ENCODE data around the gene RNASET2.

The RNASET2 gene

GRCh38 chr6:166956444-166957086, at the start of gene RNASET2:
RNASET2 (minus strand) TSS chr6:166956550; CDS start chr6:166956182, 368 bp downstream.
- Histone ChIP-seq H3K4me3 (ENCODE audit: low read length) (peak within 1 kb of the TSS; percentile 89), H3K9me3 (ENCODE audit: control insufficient read depth, low read length) (no peaks in the 10 kb centered on the region), H3K4me1 (ENCODE audit: control insufficient read depth, insufficient read depth, low read length) (peaks cover 8% of the 10 kb centered on the region), H3K36me3 (ENCODE audit: control insufficient read depth, insufficient read depth, low read length, severe bottlenecking) (no peaks in the 10 kb centered on the region), H3K9ac (ENCODE audit: low read length) (peak within 1 kb of the TSS; percentile 86), H3K27me3 (replicated peaks; ENCODE audit: control insufficient read depth, insufficient read depth, low read length) (no peaks in the 10 kb centered on the region)
- peak; percentile 98 for DNase-seq (ENCODE audit: low read depth)

- H3K4me3 ChIP-seq (ENCODE audit: low read length) = no peak overlapping the region
- H3K27me3 ChIP-seq (replicated peaks; ENCODE audit: control insufficient read depth, insufficient read depth, low read length) = no peaks in the 10 kb centered on the region
- peaks cover 12% of the 10 kb centered on the region for H3K4me1 ChIP-seq (ENCODE audit: control insufficient read depth, insufficient read depth, low read length)
- DNase-seq (ENCODE audit: low read depth) = no peak
- no peaks in the 10 kb centered on the region for H3K9me3 ChIP-seq (ENCODE audit: control insufficient read depth, low read length)
- peaks cover 19% of the 10 kb centered on the region for H3K36me3 ChIP-seq (ENCODE audit: control insufficient read depth, insufficient read depth, low read length, severe bottlenecking)
- no peak overlapping the region for H3K9ac ChIP-seq (ENCODE audit: low read length)
Observed at GRCh38 chr6:167005350-167006159, 49.2 kb upstream of the RNASET2 start.

- peak overlapping the region; percentile 83 for H3K4me3 ChIP-seq (ENCODE audit: low read length)
- DNase-seq (ENCODE audit: low read depth) = no peak
Observed at GRCh38 chr6:167000759-167001158, 44.4 kb upstream of the RNASET2 start.

GRCh38 chr6:166999884-167000253, 43.5 kb upstream of the RNASET2 start:
- Histone ChIP-seq H3K4me1 (ENCODE audit: control insufficient read depth, insufficient read depth, low read length) (peaks cover 13% of the 10 kb centered on the region), H3K9ac (ENCODE audit: low read length) (peak overlapping the region; percentile 78)

More at GRCh38 chr6:167000759-167001158, 44.4 kb upstream of the RNASET2 start:
- Histone ChIP-seq H3K9ac (ENCODE audit: low read length) (peak overlapping the region; percentile 78), H3K4me1 (ENCODE audit: control insufficient read depth, insufficient read depth, low read length) (peaks cover 18% of the 10 kb centered on the region), H3K27me3 (replicated peaks; ENCODE audit: control insufficient read depth, insufficient read depth, low read length) (no peaks in the 10 kb centered on the region), H3K36me3 (ENCODE audit: control insufficient read depth, insufficient read depth, low read length, severe bottlenecking) (peaks cover 1% of the 10 kb centered on the region), H3K9me3 (ENCODE audit: control insufficient read depth, low read length) (no peaks in the 10 kb centered on the region)

GRCh38 chr6:166999145-166999883, 43.0 kb upstream of the RNASET2 start, which contains the start of gene CEP43:
CEP43 (plus strand) TSS chr6:166999397; CDS start chr6:166999413, 16 bp downstream.
- Histone ChIP-seq H3K4me1 (ENCODE audit: control insufficient read depth, insufficient read depth, low read length) (peaks cover 13% of the 10 kb centered on the region), H3K4me3 (ENCODE audit: low read length) (peak within 1 kb of the TSS; percentile 90), H3K9ac (ENCODE audit: low read length) (peak within 1 kb of the TSS; percentile 78), H3K9me3 (ENCODE audit: control insufficient read depth, low read length) (no peaks in the 10 kb centered on the region), H3K27me3 (replicated peaks; ENCODE audit: control insufficient read depth, insufficient read depth, low read length) (no peaks in the 10 kb centered on the region), H3K36me3 (ENCODE audit: control insufficient read depth, insufficient read depth, low read length, severe bottlenecking) (no peaks in the 10 kb centered on the region)
- DNase-seq (ENCODE audit: low read depth) = peak; percentile 99

More at GRCh38 chr6:166999884-167000253, 43.5 kb upstream of the RNASET2 start:
- no peak for DNase-seq (ENCODE audit: low read depth)
- Histone ChIP-seq H3K9me3 (ENCODE audit: control insufficient read depth, low read length) (no peaks in the 10 kb centered on the region), H3K4me3 (ENCODE audit: low read length) (peak overlapping the region; percentile 83), H3K36me3 (ENCODE audit: control insufficient read depth, insufficient read depth, low read length, severe bottlenecking) (no peaks in the 10 kb centered on the region), H3K27me3 (replicated peaks; ENCODE audit: control insufficient read depth, insufficient read depth, low read length) (no peaks in the 10 kb centered on the region)

- Histone ChIP-seq H3K36me3 (ENCODE audit: control insufficient read depth, insufficient read depth, low read length, severe bottlenecking) (no peaks in the 10 kb centered on the region), H3K9ac (ENCODE audit: low read length) (peak overlapping the region; percentile 78), H3K9me3 (ENCODE audit: control insufficient read depth, low read length) (no peaks in the 10 kb centered on the region), H3K4me3 (ENCODE audit: low read length) (peak overlapping the region; percentile 90), H3K27me3 (replicated peaks; ENCODE audit: control insufficient read depth, insufficient read depth, low read length) (no peaks in the 10 kb centered on the region), H3K4me1 (ENCODE audit: control insufficient read depth, insufficient read depth, low read length) (peaks cover 10% of the 10 kb centered on the region)
- peak; percentile 69 for DNase-seq (ENCODE audit: low read depth)
Observed at GRCh38 chr6:166998256-166999144, 42.1 kb upstream of the RNASET2 start.

GRCh38 chr6:166997768-166998255, 41.5 kb upstream of the RNASET2 start:
- Histone ChIP-seq H3K4me1 (ENCODE audit: control insufficient read depth, insufficient read depth, low read length) (peaks cover 10% of the 10 kb centered on the region), H3K4me3 (ENCODE audit: low read length) (peak overlapping the region; percentile 90), H3K9ac (ENCODE audit: low read length) (peak overlapping the region; percentile 47), H3K27me3 (replicated peaks; ENCODE audit: control insufficient read depth, insufficient read depth, low read length) (no peaks in the 10 kb centered on the region), H3K9me3 (ENCODE audit: control insufficient read depth, low read length) (no peaks in the 10 kb centered on the region), H3K36me3 (ENCODE audit: control insufficient read depth, insufficient read depth, low read length, severe bottlenecking) (no peaks in the 10 kb centered on the region)
- DNase-seq (ENCODE audit: low read depth) = peak; percentile 77

GRCh38 chr6:166997348-166997747, 41.0 kb upstream of the RNASET2 start:
- H3K9me3 ChIP-seq (ENCODE audit: control insufficient read depth, low read length) = no peaks in the 10 kb centered on the region
- H3K9ac ChIP-seq (ENCODE audit: low read length) = peak overlapping the region; percentile 47
- DNase-seq (ENCODE audit: low read depth) = no peak
- H3K36me3 ChIP-seq (ENCODE audit: control insufficient read depth, insufficient read depth, low read length, severe bottlenecking) = no peaks in the 10 kb centered on the region
- H3K27me3 ChIP-seq (replicated peaks; ENCODE audit: control insufficient read depth, insufficient read depth, low read length) = no peaks in the 10 kb centered on the region
- peak overlapping the region; percentile 90 for H3K4me3 ChIP-seq (ENCODE audit: low read length)
- peaks cover 10% of the 10 kb centered on the region for H3K4me1 ChIP-seq (ENCODE audit: control insufficient read depth, insufficient read depth, low read length)

- H3K9ac ChIP-seq (ENCODE audit: low read length) = no peak overlapping the region
- H3K4me1 ChIP-seq (ENCODE audit: control insufficient read depth, insufficient read depth, low read length) = peaks cover 10% of the 10 kb centered on the region
- H3K9me3 ChIP-seq (ENCODE audit: control insufficient read depth, low read length) = no peaks in the 10 kb centered on the region
- DNase-seq (ENCODE audit: low read depth) = peak; percentile 9
- H3K36me3 ChIP-seq (ENCODE audit: control insufficient read depth, insufficient read depth, low read length, severe bottlenecking) = no peaks in the 10 kb centered on the region
- no peak overlapping the region for H3K4me3 ChIP-seq (ENCODE audit: low read length)
- H3K27me3 ChIP-seq (replicated peaks; ENCODE audit: control insufficient read depth, insufficient read depth, low read length) = no peaks in the 10 kb centered on the region
Observed at GRCh38 chr6:166996406-166996805, 40.1 kb upstream of the RNASET2 start.

- H3K4me1 ChIP-seq (ENCODE audit: control insufficient read depth, insufficient read depth, low read length) = no peaks in the 10 kb centered on the region
- no peaks in the 10 kb centered on the region for H3K27me3 ChIP-seq (replicated peaks; ENCODE audit: control insufficient read depth, insufficient read depth, low read length)
- no peaks in the 10 kb centered on the region for H3K36me3 ChIP-seq (ENCODE audit: control insufficient read depth, insufficient read depth, low read length, severe bottlenecking)
- H3K9me3 ChIP-seq (ENCODE audit: control insufficient read depth, low read length) = no peaks in the 10 kb centered on the region
- DNase-seq (ENCODE audit: low read depth) = peak; percentile 74
- no peak overlapping the region for H3K4me3 ChIP-seq (ENCODE audit: low read length)
- H3K9ac ChIP-seq (ENCODE audit: low read length) = no peak overlapping the region
Observed at GRCh38 chr6:166989427-166990032, 33.2 kb upstream of the RNASET2 start.

All from adipocyte (in vitro differentiated cells).